ENCODE results near the gene SBK2.
"Not testable (repeated sequence)": the region's sequence is repeated elsewhere in the genome, so short reads cannot be mapped to it uniquely, and the experiment has no call there.

Gene SBK2

GRCh38 chr19:55536951-55537740 lies at the start of gene SBK2:
Gene SBK2, minus strand, starts transcription at chr19:55537133. Its CDS starts 839 bp downstream, at chr19:55536294.
- TF ChIP-seq POLR2A (IDR thresholded peaks at IDR 0.05; ENCODE audit: low read length), result no peak
- no peak for TF ChIP-seq GATA1 (IDR thresholded peaks at IDR 0.05; ENCODE audit: low read depth, low read length)
- no peak for DNase-seq

- no peak for DNase-seq
- no peak for TF ChIP-seq POLR2A (IDR thresholded peaks at IDR 0.05; ENCODE audit: low read length)
- TF ChIP-seq GATA1 (IDR thresholded peaks at IDR 0.05; ENCODE audit: low read depth, low read length), result no peak
These were observed 48.9 kb upstream of the SBK2 start for GRCh38 chr19:55585658-55586339.

GRCh38 chr19:55584871-55585270 lies 47.9 kb upstream of the SBK2 start:
- TF ChIP-seq POLR2A (IDR thresholded peaks at IDR 0.05; ENCODE audit: low read length) (no peak), GATA1 (IDR thresholded peaks at IDR 0.05; ENCODE audit: low read depth, low read length) (no peak)
- no peak for DNase-seq

GRCh38 chr19:55583897-55584296 lies 47.0 kb upstream of the SBK2 start:
- DNase-seq, result not testable (repeated sequence)

- DNase-seq, result not testable (repeated sequence)
These were observed 45.4 kb upstream of the SBK2 start for GRCh38 chr19:55582284-55582683.

- no peak for DNase-seq
- no peak for TF ChIP-seq GATA1 (IDR thresholded peaks at IDR 0.05; ENCODE audit: low read depth, low read length)
- no peak for TF ChIP-seq POLR2A (IDR thresholded peaks at IDR 0.05; ENCODE audit: low read length)
These were observed 44.9 kb upstream of the SBK2 start for GRCh38 chr19:55581823-55582223.

- DNase-seq, result peak; percentile 46 to 50
- TF ChIP-seq GATA1 (IDR thresholded peaks at IDR 0.05; ENCODE audit: low read depth, low read length) (no peak), POLR2A (IDR thresholded peaks at IDR 0.05; ENCODE audit: low read length) (no peak)
These were observed 44.4 kb upstream of the SBK2 start for GRCh38 chr19:55581145-55581822.

- TF ChIP-seq POLR2A (IDR thresholded peaks at IDR 0.05; ENCODE audit: low read length), result no peak
- TF ChIP-seq GATA1 (IDR thresholded peaks at IDR 0.05; ENCODE audit: low read depth, low read length), result no peak
These were observed 43.8 kb upstream of the SBK2 start, which contains the start of gene ZNF579 for GRCh38 chr19:55580628-55581144. Gene ZNF579, minus strand, starts transcription at chr19:55580848. Its CDS starts 1,209 bp downstream, at chr19:55579639.

GRCh38 chr19:55579766-55580621 lies 43.1 kb upstream of the SBK2 start:
- no peak for TF ChIP-seq GATA1 (IDR thresholded peaks at IDR 0.05; ENCODE audit: low read depth, low read length)
- no peak for TF ChIP-seq POLR2A (IDR thresholded peaks at IDR 0.05; ENCODE audit: low read length)

More at GRCh38 chr19:55580628-55581144, 43.8 kb upstream of the SBK2 start, which contains the start of gene ZNF579:
- DNase-seq, result peak; percentile 79 to 86

GRCh38 chr19:55578761-55579747 lies 42.1 kb upstream of the SBK2 start:
- no peak for DNase-seq
- no peak for TF ChIP-seq GATA1 (IDR thresholded peaks at IDR 0.05; ENCODE audit: low read depth, low read length)

More at GRCh38 chr19:55579766-55580621, 43.1 kb upstream of the SBK2 start:
- no peak for DNase-seq

- no peak for DNase-seq
- no peak for TF ChIP-seq GATA1 (IDR thresholded peaks at IDR 0.05; ENCODE audit: low read depth, low read length)
- TF ChIP-seq POLR2A (IDR thresholded peaks at IDR 0.05; ENCODE audit: low read length), result no peak
These were observed 41.3 kb upstream of the SBK2 start for GRCh38 chr19:55578031-55578760.

- TF ChIP-seq POLR2A (IDR thresholded peaks at IDR 0.05; ENCODE audit: low read length), result no peak
- no peak for TF ChIP-seq GATA1 (IDR thresholded peaks at IDR 0.05; ENCODE audit: low read depth, low read length)
- no peak for DNase-seq
These were observed 39.8 kb upstream of the SBK2 start for GRCh38 chr19:55576746-55577145.

- not testable (repeated sequence) for DNase-seq
These were observed 37.0 kb upstream of the SBK2 start for GRCh38 chr19:55573929-55574328.

- DNase-seq, result not testable (repeated sequence)
These were observed 32.5 kb upstream of the SBK2 start for GRCh38 chr19:55569477-55569876.

Data from erythroblast (primary cell).